Activated T-cell treated with anti-CD3 and anti-CD28 coated beads, Interleukin-2, amount 50 U/mL, for 48 hours (primary cell): ENCODE data around the gene CCDC3.

Experiments
- DNase-seq, 2 experiments: peaks; one replicate each; pipeline ENCODE4 v3.0.0-alpha.2; 2020

Gene CCDC3

DNA sequence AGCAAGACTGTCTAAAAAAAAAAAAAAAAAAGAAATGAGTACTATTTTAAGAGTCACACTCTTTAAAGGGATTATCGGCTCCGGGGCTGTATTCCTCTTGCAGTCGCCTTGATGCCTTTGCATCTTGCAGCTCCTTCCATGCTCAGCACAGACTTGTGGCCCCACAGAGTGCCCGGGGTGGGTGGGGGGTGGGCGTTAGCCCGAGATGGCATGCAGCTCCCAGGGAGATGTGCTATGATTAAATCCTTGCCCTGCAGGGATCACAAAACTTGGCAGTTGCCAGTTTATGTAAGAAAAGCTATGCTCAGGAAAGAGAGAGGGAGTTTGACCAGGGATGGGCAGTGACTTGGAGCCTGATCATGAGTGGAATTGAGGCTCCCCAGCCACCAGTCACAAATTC is 81.9 kb downstream of the CCDC3 start:
- DNase-seq: no peak

DNA sequence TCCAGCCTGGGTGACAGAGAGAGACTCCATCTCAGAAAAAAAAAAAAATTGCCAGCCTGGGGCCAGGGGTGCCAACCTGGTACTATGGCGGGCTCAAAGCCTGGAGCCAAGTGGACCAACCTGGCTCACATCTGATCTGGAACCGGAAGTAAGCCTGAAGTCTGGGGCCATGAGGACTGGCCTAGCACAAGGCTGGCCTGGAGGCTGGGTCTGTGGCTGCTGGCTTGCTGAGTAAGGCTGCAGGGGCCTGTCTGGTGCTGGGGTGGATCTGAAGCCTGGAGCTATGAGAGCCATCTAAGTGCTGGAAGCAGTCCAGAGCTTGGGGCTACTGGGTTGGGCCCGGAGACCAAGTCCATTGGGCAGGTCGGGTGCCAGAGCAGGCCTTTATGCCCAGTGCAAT is 84.9 kb downstream of the CCDC3 start:
- no peak for DNase-seq

DNA sequence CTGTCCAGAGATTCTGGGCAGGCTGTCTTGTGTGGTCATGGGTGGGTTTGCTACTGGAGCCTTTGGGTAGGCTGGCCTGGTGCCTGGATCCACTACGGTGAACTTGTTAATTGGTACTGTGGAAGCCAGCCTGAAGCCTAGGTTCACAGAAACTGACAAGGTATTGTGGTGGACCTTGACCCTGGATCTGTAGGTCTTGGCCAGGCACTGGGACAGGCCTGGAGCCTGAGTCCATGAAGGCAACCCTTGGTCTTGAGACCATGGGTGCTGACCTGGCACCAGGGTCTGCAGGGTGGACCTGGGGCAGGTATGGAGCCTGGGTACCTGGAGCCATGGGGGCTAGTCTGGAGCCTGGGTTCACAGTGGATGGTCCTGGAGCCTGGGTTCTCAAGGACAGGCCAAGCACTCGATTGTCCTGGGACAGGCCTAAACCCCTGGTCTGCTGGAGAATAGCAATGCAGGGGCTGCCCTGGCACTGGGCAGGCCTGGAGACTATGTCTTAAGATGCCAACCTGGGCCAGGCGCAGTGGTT is 85.8 kb downstream of the CCDC3 start:
- no peak for DNase-seq

DNA sequence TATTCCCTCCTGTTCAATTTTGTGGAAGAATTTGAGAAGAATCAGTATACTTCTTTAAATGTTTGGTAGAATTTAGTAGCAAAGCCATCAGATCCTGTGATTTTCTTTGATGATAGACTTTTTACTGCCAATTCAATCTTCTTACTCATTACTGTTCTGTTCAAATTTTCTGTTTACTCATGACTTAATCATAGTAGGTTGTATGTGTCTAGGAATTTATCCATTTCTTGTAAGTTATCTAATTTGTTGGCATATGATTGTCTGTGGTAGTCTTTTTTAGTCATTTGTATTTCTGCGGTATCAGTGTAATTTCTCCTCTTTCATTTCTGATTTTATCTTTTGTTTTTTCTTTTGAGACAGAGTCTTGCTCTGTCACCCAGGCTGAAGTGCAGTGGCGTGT is 87.4 kb downstream of the CCDC3 start:
- DNase-seq: no peak

DNA sequence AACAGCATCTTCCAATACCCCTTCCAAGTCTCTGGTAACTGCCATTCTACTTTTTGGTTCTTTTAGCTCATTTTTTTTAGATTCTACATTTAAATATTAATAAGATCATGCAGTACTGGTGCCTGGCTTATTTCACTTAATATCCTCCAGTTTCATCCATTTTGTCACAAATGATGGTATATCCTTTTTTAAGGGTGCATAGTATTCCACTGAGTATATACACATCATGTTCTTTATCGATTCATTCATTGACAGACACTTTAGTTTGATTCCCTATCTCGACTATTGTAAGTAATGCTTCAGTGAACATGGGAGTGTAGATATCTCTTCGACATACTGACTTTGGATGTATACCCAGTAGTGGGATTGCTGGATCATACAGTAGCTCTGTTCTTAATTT is 89.7 kb downstream of the CCDC3 start:
- DNase-seq: no peak

DNA sequence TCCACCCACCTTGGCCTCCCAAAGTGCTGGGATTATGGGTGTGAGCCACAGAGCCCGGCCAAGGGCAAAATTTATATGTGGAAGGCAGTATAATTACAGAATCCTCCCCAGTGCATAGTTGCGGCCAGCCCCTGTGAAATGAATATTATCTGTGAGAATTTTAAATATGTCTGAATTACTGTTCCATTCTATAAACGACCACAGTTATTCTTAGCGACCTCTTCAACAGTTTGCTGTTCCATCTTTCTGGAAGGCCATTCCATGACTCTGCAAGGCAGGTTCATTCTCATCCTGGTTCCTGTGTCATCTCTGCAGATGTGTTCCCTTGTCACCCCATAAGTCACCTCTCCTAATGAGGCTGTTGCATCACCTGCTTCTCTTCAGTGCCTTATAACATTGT is 90.7 kb downstream of the CCDC3 start:
- no peak for DNase-seq

DNA sequence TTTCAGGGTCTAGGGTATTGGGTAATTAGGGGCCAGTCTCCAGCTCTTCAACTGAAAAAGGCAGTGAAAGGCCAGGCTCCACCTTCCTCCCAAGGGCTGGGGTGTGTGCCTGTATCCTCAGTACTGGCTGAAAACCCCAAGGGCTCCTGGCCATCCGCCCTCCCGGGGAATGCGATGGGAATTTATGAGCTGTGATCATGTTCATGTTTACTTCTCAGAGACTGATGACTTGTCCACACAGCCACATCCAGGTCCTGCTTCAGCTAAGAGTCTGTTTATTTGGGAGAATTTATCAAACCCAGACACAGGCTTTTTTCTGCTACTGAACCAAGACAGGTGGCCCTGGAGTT is 91.7 kb downstream of the CCDC3 start:
- DNase-seq: no peak

DNA sequence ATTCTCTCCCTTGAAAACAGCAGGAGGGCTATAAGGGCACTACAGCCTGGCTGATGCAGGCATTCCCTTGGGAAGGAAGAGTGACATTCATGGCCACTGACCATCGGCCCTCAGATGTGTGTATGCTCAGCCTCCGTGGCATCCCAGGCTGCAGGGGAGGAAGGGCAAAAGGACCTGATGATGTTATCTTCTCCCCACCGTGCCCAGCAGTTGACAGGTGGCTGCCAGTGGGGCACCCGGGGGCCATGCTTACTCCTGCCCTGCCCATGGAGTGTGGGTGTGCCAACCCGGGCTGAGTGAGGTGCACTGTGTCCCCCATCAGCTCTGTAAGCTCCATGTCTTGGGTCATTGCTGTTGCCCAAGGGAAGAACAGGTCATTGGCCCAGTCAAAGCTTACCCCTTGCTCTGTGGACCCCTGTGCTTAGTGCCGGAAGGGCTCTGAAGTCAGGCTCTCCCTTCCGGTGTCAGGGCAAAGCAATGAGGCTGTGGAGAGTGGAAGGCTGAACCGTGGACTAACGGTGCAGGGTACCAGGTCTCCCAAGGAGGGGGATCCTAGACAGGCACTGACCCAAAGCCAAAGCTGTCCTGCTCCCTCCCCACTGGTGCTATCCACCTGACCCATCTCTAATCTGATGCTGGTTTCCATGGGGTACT is 92.2 kb downstream of the CCDC3 start:
- DNase-seq: no peak

DNA sequence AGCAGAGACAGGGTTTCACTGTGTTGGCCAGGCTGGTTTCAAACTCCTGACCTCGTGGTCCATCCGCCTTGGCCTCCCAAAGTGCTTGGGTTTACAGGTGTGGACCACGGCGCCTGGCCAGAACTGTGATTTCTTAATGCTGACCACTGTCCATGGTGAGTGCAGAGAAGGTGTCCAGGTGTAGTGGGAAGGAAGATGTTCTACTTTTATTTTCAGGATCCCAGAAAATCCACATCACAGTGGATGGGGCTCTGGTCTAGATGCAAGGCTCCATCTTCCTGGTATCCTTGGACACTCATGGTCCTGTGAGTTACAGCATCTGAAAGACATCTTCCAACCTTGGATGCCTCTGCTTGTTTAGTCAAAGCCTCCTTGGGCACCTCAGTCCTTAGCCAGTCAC is 92.7 kb downstream of the CCDC3 start:
- no peak for DNase-seq

DNA sequence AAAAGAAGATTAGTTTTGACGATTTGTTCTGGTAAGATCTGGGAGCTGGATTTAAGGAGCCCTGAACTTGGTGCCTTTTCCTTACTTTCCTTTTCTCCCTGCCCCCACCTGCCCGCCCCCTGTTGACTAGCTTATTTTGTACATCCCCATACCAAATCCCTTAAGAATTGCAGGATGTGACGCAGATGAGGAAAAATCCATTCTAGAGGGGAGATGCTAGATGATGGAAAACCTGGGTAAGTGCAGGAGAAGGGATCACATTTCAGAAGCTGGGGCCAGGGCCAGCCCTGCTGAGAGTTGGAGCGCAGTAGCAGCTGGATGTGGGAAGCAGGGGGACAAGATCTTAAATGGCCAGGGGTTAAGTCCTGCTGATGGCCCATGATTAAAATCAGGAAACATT is 93.9 kb downstream of the CCDC3 start:
- no peak for DNase-seq

DNA sequence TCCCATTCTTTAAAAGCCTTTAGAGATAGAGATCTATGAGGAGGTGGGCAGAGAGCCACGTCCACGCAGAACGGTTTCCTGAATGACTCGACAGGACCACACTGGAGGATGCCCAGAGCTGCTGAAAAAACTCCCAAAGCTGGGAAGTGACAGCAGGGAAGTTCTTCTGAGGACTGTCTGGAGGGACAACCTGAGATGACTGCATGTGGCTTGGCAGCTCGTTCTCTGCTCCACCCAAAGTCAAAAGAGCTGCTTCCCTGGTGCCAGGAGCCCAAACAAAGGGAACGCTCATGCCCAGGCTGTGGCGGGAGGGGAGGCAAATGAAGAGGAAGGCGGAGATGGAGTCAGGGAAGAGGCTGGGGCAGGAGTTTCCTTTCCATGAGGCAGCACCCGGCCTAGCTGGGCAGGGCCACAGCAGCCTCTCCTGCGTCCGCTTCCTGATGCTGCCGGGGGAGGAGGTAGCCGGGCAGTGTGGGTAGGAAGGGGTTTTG is 95.4 kb downstream of the CCDC3 start:
- DNase-seq: no peak

DNA sequence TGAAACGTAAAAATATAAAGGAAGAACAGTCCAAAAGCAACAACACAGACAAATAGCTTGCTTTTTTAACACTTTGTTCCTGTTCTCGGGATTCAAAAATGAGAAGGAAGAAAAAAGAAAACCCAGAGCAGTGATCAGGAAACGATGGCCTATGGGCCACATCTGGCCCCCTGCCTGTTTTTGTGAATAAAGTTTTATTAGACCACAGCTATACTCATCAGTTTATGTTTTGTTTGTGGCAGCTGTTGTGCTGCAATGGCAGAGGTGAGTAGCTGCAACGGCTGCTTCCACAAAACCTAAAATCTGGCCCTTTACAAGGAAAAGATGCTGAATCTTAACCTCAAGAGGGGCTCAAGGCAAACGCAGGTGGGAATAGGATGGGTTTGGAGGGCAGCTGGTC is 96.4 kb downstream of the CCDC3 start:
- DNase-seq: no peak

DNA sequence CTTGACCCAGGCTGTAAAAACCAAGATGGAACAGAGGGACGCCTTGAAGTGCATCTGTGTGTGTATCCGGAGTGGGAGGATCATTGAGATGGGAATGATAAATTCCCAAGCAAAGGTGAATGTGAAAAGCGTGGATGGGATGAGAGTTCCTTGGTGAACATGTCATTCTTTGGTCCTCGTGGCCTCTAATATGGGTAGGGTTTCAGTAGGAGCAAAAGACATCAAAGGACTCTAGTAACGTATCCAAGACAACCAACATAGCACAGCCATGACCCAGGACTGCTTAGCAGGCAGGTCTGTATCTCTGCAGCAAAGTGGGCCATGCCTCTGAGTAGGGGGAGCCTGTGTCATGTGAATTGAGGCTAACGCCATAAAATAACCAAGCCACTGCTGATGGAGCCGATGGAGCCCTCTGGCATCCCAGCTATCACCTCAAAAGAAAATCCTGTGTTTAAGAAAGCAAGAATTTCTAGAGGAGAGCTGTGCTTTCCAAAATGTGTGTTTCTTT is 98.6 kb downstream of the CCDC3 start:
- no peak for DNase-seq

DNA sequence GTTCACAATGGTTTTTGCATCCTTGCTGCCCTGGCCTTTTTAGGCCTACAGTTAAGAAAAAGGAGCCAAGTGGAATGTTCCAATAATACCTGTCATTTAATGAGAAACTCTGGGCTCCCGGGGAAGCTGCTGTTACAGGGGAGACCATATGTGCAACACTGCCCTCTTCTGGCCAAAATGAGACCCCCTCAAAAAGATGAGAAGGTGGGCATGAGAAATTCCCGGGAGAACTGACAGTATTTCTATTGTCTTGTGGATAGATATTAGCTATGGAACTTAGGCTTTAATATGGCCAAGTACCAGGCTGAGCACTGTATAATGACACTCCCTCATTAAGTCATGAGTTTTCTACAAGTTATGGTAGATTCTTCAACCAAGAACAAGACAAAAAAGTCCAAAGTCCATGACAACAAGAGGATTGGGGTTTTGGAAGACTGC is 99.4 kb downstream of the CCDC3 start:
- peak; percentile 59 to 62 for DNase-seq

DNA sequence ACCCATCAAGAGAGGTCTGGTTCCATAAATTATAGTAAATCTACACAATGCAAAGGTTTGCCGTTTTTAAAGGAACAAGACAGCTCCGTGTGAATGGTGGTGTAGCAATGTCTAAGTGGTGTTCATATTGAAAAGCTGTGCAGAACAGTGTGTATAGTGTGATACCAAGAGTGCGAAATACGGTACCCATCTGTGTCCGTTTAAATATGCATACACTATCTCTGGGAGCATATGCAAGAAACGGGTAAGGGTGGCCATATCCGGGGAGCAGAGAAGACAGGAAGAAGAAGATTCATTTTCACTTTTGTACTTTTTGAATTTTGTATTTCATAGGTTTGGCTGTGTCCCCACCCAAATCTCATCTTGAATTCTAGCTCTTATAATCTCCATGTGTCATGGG is 102.0 kb downstream of the CCDC3 start:
- DNase-seq: no peak

DNA sequence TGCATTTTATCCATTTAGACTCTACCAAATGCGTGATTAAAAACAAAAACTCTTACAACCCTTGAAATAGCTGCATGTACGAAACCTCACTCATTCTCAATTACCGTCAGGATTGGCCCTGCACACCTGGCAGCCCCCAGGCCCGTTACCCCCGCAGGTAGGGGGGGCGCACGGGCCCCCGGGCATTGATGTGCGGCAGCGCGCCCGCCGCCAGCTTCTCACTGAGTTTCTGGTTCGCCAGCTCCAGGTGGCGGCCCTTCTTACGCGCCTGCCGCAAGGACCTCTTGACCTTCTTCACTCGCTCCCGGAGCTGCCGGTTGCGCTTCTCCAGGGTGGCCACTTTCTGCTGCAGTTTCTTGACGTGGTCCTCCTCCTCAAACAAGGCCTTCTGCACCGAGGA is 103.2 kb downstream of the CCDC3 start:
- no peak for DNase-seq

DNA sequence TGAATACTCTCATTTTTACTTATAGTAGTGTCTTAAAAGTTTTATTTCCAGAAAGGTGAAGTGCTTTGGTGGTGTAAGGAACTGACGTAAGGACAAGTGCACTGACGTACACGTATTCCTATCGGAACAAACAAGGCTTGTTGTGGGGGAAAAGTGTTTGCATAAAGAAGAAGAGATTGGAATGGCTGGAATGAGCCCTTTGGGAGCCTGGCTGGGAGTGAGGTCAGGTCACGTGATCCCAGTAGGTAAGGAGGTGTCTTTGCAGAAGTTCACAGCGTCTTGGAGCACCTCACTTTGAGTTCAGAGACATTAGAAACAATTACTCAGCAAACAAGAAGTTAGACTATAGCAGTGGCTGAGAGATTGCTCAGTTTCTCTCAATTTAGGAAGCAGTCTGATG is 104.2 kb downstream of the CCDC3 start:
- no peak for DNase-seq

DNA sequence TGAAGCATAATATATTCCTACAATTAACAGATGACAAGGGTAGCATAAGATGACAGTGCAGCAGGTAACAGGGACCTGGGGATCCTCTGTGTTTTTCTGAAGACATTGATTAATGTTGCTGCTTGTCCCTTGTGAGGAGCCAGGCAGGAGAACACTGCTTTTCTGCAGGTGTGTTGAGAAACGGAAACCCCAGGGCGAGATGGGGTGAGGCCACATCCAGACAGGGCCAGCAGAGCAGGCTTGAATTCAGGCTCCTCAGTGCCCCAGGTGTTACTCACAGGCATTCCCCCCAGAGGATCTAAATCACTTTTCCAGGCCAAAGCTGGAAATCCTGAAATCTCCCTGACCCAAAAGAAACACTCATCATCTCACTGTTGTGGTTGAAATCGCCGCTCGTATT is 105.3 kb downstream of the CCDC3 start:
- DNase-seq: no peak

DNA sequence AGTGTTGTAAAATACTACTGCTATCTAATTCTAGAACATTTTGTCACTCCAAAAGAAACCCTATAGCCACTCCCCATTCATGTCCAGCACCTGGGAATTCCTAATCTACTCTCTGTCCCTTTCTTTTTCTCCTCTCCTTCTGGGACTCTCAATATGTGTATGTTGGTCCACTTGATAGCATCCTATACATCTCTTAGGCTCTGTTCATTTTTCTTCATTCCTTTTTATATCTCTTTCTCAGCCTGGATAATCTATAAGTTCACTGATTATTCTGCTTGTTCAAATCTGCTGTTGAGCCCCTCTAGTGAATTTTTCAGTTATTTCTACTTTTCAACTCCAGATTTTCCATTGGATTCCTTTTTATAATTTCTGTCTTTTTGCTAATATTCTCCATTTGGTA is 108.6 kb downstream of the CCDC3 start:
- no peak for DNase-seq

DNA sequence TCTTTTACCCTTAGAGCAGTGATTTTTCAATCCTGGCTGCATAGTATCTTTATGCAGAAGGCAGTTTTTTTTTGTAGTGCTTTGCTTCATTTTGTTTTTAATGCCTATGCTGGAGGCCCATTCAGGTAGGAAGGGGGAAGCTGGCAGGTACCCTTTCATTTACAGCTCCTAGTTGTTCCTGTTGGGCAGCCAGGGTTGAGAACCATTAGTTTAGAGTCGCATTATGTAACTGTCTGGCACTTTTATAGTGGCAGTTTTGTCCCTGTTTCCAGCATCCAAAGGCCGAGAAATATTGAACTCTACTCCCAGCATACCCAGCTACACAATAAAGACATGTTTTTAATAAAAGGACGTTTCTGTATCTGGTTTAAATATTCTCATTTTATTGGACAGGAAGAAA is 110.6 kb downstream of the CCDC3 start:
- DNase-seq: no peak

DNA sequence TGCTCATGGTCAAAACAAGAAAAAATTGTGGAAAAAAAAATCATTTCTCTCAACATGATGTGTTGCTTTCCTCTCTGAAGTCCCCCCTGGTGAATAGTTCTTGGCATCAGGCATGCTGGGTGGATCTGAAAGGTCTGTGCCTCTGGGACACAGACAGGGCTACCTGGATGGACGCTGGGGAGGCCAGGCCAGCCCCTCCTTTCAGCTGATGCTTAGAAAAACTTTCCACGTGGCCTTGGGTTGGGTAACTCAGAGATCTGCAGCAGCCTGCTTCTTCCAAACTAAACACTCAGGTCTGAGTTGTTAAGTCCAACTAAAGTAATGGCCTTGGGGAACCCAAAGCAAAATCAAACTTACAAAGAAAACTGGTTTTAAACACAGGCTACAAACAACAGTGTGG is 113.0 kb downstream of the CCDC3 start:
- no peak for DNase-seq

DNA sequence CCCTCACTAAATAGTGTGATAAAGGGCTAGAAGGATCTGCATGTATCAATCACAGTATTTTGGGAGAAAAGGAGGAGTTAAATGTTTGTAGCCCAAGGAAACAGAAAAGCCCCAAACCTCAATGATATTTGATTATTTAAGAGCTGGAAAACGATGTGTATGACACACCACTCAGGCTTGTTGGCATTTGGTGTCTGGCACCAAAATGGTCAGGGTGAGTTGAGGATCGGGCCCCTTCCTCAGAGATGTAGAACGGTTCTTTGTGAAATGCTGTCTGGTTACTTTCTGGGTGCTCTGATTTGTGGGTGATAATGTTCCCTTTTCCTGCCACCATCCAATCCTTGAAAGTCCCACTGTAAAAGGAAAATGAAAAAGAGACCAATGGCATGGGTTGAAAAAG is 113.7 kb downstream of the CCDC3 start:
- no peak for DNase-seq

DNA sequence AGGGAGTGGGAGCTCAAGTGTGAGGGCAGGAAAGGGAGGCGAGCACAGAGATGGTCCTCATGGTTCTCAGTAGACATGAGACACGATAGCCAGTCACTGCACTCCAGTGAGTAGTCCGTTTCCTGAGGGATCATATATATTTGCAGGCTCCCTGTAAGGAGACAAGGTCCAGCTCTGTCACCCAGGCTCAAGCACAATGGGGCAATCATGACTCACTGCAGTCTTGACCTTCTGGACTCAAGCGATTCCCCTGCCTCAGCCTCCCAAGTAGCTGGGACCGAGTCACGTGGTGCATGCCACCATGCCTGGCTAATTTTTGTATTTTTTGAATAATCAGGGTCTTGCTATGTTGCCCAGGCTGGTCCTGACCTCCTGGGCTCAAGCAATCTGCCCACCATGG is 116.7 kb downstream of the CCDC3 start:
- no peak for DNase-seq

DNA sequence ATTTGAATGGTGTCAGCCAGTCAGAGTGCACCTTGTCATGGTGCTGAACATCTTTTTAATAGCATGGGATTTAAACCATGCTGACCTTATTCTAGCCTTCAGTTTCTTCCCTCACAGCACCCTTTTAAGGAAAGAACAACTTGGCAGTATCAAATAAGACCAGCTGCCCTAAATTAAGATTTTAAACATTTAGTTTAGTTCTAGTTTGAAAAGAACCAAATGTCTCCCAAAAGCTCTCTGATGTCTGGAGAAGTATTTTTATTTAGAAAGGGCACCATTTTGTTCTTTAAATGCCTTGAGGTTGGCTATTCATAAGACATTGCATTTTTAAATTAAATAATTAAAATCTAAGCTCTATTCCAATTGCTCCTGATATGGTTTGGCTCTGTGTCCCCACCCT is 121.1 kb downstream of the CCDC3 start:
- DNase-seq: no peak

DNA sequence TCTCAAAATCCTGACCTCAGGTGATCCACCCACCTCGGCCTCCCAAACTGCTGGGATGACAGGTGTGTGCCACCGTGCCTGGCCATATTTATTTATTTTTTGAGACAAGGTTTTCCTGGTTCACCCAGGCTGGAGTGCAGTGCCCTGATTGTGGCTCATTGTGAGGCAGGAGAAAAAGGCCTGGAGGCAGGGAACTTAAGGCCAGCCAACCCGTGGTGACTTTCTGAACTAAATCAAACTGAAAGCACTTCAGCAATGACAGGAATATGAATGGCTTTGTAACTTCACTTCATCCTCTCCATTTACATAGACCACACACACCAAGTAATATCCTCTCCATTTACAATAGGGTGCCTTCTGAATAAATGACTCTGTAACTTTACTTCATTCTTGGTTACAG is 124.4 kb downstream of the CCDC3 start:
- no peak for DNase-seq
